HepG2 (cell line): ENCODE measurements around the gene ZFAND2A. TPM values are rescaled to one million over a fixed set of nuclear protein-coding genes. Genes with fewer than 3 reads are reported as not detected.

Experiments
- AGO1 ChIP-seq: fragments of 200-400 bp; formaldehyde crosslinking; IDR thresholded peaks from 2 replicates; pipeline ENCODE4 v1.6.1; 2017; ENCODE audit warnings: mild to moderate bottlenecking, low read depth, low read length, moderate library complexity; ENCODE audit not compliant: poor library complexity, severe bottlenecking
- EP300 ChIP-seq, 3 experiments: sonication (generic) in 1 of 3; formaldehyde crosslinking in 1 of 3; IDR thresholded peaks; 2 replicates each; pipeline versions ENCODE4 v1.5.1 to v1.6.1; 2011 to 2020; ENCODE audit warnings: low read depth in 2 of 3, low read length in 2 of 3, borderline replicate concordance in 1 of 3, improper control_type of control experiment in 1 of 3, mild to moderate bottlenecking in 1 of 3, missing genetic modification reagents in 1 of 3, moderate library complexity in 1 of 3
- FOXK2 ChIP-seq: fragments of 450-650 bp; IDR thresholded peaks from 2 replicates; pipeline ENCODE4 v1.6.1; 2016
- HOXA9 ChIP-seq: sonication (generic); formaldehyde crosslinking; IDR thresholded peaks from 2 replicates; pipeline ENCODE4 v1.8.1; 2022; ENCODE audit warnings: missing genetic modification reagents, mild to moderate bottlenecking, moderate library complexity, borderline replicate concordance
- KAT7 ChIP-seq: IDR thresholded peaks from 2 replicates; pipeline ENCODE4 v1.6.1; 2018; ENCODE audit warnings: borderline replicate concordance, missing compliant biosample characterization
- MYNN ChIP-seq: sonication (generic); formaldehyde crosslinking; IDR thresholded peaks from 2 replicates; pipeline ENCODE4 v1.4.0; 2020; ENCODE audit warnings: mild to moderate bottlenecking, low read depth, missing genetic modification reagents
- SATB2 ChIP-seq: sonication (generic); formaldehyde crosslinking; IDR thresholded peaks from 2 replicates; pipeline ENCODE4 v1.5.0; 2020; ENCODE audit warnings: missing genetic modification reagents
- SIN3A ChIP-seq: IDR thresholded peaks from 2 replicates; pipeline ENCODE4 v1.6.1; 2011; ENCODE audit warnings: low read depth, mild to moderate bottlenecking, control low read depth, low read length, borderline replicate concordance
- SIX4 ChIP-seq: sonication (generic); formaldehyde crosslinking; IDR thresholded peaks from 2 replicates; pipeline ENCODE4 v1.4.0; 2020; ENCODE audit warnings: missing genetic modification reagents
- SP4 ChIP-seq: sonication (generic); formaldehyde crosslinking; IDR thresholded peaks from 2 replicates; pipeline ENCODE4 v1.8.1; 2023; ENCODE audit warnings: mild to moderate bottlenecking, missing genetic modification reagents
- STAT5B ChIP-seq: sonication (generic); formaldehyde crosslinking; IDR thresholded peaks from 2 replicates; pipeline ENCODE4 v1.4.0; 2020; ENCODE audit warnings: missing genetic modification reagents
- ZNF10 ChIP-seq: sonication (generic); formaldehyde crosslinking; IDR thresholded peaks from 2 replicates; pipeline ENCODE4 v1.4.0; 2020; ENCODE audit warnings: mild to moderate bottlenecking, low read depth, missing genetic modification reagents, borderline replicate concordance
- ZNF234 ChIP-seq: sonication (generic); formaldehyde crosslinking; conservative IDR thresholded peaks from 2 replicates; pipeline ENCODE4 v1.5.1; 2020; ENCODE audit warnings: mild to moderate bottlenecking, missing genetic modification reagents
- ZNF292 ChIP-seq: sonication (generic); formaldehyde crosslinking; IDR thresholded peaks from 2 replicates; pipeline ENCODE4 v1.8.1; 2022; ENCODE audit warnings: mild to moderate bottlenecking, low read depth, missing genetic modification reagents, borderline replicate concordance
- ZNF501 ChIP-seq: sonication (generic); formaldehyde crosslinking; IDR thresholded peaks from 2 replicates; pipeline ENCODE4 v1.5.1; 2020; ENCODE audit warnings: mild to moderate bottlenecking, moderate library complexity, missing genetic modification reagents
- ZNF563 ChIP-seq: sonication (generic); formaldehyde crosslinking; IDR thresholded peaks from 2 replicates; pipeline ENCODE4 v1.8.0; 2022; ENCODE audit warnings: mild to moderate bottlenecking, moderate library complexity, missing genetic modification reagents
- polyA plus RNA-seq, 8 experiments: library from polyadenylated mRNA; depleted of rRNA in 3 of 8; stranded (reverse) in 7 of 8; unstranded in 1 of 8; fragments of >200 nt; fragmentation: Illumina TruSeq in 4 of 8; extraction: Trizol in 4 of 8; gene quantifications; 2 replicates each; pipeline versions ENCODE4 v1.2.1 to v1.2.3, GENCODE V29; 2011 to 2016; ENCODE audit warnings: low read depth in 4 of 8, missing spikeins in 1 of 8, mixed read lengths in 1 of 8; ENCODE audit not compliant: insufficient read depth in 1 of 8
- total RNA-seq, 5 experiments: library from RNA; depleted of rRNA; stranded (reverse); fragments of >200 nt; fragmentation: Illumina TruSeq; extraction: Trizol; gene quantifications; 2 replicates each; pipeline ENCODE4 v1.2.3, GENCODE V29; 2016; ENCODE audit warnings: low read depth in 1 of 5
- TF ChIP-seq, protein P1 (sequence below): sonication (generic); formaldehyde crosslinking; IDR thresholded peaks from 2 replicates; pipeline ENCODE4 v1.5.1; 2020; ENCODE audit warnings: mild to moderate bottlenecking, missing genetic modification reagents, moderate library complexity
- TF ChIP-seq, protein P2 (sequence below): sonication (generic); formaldehyde crosslinking; IDR thresholded peaks from 2 replicates; pipeline ENCODE4 v1.4.0; 2020; ENCODE audit warnings: missing genetic modification reagents
- TF ChIP-seq, protein P3 (sequence below): sonication (generic); formaldehyde crosslinking; IDR thresholded peaks from 2 replicates; pipeline ENCODE4 v1.8.1; 2023; ENCODE audit warnings: missing genetic modification reagents, mild to moderate bottlenecking, borderline replicate concordance
- TF ChIP-seq, protein P4 (sequence below): sonication (generic); formaldehyde crosslinking; IDR thresholded peaks from 2 replicates; pipeline ENCODE4 v1.4.0; 2020; ENCODE audit warnings: mild to moderate bottlenecking, low read depth, missing genetic modification reagents
- TF ChIP-seq, protein P5 (sequence below): sonication (generic); formaldehyde crosslinking; conservative IDR thresholded peaks from 2 replicates; pipeline ENCODE4 v1.8.0; 2022; ENCODE audit warnings: missing genetic modification reagents

The ZFAND2A gene
- total and polyA plus RNA-seq, 2 of the 13 experiments (the other 11 are each of a cell fraction or from before 2014, with no cell fraction given): 140 to 153 TPM

DNA sequence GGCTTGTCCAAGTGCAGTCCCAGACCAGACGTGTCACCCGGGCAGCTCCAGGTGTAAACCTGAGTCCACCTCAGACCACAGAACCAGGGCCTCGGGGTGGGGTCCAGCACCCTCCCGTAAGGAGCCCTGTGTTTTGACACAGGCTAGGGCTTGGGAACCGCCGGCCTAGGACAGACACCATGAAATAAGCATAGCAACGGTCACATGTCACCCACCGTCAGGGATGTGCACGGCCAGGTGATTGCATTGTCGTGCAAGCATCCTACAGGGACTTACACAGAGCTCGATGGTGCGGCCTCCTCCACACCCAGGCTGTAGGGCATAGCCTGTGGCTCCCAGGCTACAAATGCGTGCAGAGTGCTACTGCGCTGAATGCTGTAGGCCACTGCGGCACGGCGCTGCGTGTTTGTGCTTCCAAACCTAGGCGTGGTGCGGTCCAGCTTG, 10.6 kb downstream of the ZFAND2A start (continued):
- no peak for TF ChIP-seq ZNF501 (CRISPR knock-in tag)
- no peak for TF ChIP-seq SIX4
- TF ChIP-seq ZNF563 (CRISPR knock-in tag): no peak
- no peak for TF ChIP-seq FOXK2
- TF ChIP-seq, protein P1, sequence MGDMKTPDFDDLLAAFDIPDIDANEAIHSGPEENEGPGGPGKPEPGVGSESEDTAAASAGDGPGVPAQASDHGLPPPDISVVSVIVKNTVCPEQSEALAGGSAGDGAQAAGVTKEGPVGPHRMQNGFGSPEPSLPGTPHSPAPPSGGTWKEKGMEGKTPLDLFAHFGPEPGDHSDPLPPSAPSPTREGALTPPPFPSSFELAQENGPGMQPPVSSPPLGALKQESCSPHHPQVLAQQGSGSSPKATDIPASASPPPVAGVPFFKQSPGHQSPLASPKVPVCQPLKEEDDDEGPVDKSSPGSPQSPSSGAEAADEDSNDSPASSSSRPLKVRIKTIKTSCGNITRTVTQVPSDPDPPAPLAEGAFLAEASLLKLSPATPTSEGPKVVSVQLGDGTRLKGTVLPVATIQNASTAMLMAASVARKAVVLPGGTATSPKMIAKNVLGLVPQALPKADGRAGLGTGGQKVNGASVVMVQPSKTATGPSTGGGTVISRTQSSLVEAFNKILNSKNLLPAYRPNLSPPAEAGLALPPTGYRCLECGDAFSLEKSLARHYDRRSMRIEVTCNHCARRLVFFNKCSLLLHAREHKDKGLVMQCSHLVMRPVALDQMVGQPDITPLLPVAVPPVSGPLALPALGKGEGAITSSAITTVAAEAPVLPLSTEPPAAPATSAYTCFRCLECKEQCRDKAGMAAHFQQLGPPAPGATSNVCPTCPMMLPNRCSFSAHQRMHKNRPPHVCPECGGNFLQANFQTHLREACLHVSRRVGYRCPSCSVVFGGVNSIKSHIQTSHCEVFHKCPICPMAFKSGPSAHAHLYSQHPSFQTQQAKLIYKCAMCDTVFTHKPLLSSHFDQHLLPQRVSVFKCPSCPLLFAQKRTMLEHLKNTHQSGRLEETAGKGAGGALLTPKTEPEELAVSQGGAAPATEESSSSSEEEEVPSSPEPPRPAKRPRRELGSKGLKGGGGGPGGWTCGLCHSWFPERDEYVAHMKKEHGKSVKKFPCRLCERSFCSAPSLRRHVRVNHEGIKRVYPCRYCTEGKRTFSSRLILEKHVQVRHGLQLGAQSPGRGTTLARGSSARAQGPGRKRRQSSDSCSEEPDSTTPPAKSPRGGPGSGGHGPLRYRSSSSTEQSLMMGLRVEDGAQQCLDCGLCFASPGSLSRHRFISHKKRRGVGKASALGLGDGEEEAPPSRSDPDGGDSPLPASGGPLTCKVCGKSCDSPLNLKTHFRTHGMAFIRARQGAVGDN (CRISPR knock-in tag): peak; percentile 19; the same call in 1 of the 2 replicates
- no peak for TF ChIP-seq ZNF234
- TF ChIP-seq SIN3A: no peak
- no peak for TF ChIP-seq KAT7 (CRISPR knock-in tag)
- TF ChIP-seq, protein P2, sequence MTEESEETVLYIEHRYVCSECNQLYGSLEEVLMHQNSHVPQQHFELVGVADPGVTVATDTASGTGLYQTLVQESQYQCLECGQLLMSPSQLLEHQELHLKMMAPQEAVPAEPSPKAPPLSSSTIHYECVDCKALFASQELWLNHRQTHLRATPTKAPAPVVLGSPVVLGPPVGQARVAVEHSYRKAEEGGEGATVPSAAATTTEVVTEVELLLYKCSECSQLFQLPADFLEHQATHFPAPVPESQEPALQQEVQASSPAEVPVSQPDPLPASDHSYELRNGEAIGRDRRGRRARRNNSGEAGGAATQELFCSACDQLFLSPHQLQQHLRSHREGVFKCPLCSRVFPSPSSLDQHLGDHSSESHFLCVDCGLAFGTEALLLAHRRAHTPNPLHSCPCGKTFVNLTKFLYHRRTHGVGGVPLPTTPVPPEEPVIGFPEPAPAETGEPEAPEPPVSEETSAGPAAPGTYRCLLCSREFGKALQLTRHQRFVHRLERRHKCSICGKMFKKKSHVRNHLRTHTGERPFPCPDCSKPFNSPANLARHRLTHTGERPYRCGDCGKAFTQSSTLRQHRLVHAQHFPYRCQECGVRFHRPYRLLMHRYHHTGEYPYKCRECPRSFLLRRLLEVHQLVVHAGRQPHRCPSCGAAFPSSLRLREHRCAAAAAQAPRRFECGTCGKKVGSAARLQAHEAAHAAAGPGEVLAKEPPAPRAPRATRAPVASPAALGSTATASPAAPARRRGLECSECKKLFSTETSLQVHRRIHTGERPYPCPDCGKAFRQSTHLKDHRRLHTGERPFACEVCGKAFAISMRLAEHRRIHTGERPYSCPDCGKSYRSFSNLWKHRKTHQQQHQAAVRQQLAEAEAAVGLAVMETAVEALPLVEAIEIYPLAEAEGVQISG (CRISPR knock-in tag): no peak
- TF ChIP-seq ZNF292 (CRISPR knock-in tag): no peak
- peak; percentile 62 for TF ChIP-seq AGO1
- TF ChIP-seq MYNN (CRISPR knock-in tag): no peak
- no peak for TF ChIP-seq STAT5B (CRISPR knock-in tag)
- no peak for TF ChIP-seq SP4 (CRISPR knock-in tag)
- no peak for TF ChIP-seq ZNF10 (CRISPR knock-in tag)
- TF ChIP-seq, protein P3, sequence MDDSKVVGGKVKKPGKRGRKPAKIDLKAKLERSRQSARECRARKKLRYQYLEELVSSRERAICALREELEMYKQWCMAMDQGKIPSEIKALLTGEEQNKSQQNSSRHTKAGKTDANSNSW (CRISPR knock-in tag): no peak
- TF ChIP-seq SATB2 (CRISPR knock-in tag): no peak
- TF ChIP-seq, protein P4, sequence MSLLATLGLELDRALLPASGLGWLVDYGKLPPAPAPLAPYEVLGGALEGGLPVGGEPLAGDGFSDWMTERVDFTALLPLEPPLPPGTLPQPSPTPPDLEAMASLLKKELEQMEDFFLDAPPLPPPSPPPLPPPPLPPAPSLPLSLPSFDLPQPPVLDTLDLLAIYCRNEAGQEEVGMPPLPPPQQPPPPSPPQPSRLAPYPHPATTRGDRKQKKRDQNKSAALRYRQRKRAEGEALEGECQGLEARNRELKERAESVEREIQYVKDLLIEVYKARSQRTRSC: no peak
- TF ChIP-seq HOXA9 (CRISPR knock-in tag): no peak
- TF ChIP-seq EP300 (IDR thresholded peaks at IDR 0.05; ENCODE audit: low read depth in 2 of 2, low read length in 2 of 2): no peak
- no peak for TF ChIP-seq EP300 (CRISPR knock-in tag; IDR thresholded peaks at IDR 0.05; ENCODE audit: borderline replicate concordance)
- TF ChIP-seq, protein P5, sequence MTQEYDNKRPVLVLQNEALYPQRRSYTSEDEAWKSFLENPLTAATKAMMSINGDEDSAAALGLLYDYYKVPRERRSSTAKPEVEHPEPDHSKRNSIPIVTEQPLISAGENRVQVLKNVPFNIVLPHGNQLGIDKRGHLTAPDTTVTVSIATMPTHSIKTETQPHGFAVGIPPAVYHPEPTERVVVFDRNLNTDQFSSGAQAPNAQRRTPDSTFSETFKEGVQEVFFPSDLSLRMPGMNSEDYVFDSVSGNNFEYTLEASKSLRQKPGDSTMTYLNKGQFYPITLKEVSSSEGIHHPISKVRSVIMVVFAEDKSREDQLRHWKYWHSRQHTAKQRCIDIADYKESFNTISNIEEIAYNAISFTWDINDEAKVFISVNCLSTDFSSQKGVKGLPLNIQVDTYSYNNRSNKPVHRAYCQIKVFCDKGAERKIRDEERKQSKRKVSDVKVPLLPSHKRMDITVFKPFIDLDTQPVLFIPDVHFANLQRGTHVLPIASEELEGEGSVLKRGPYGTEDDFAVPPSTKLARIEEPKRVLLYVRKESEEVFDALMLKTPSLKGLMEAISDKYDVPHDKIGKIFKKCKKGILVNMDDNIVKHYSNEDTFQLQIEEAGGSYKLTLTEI (CRISPR knock-in tag): no peak
